GM10266 (cell line): Measurements from ENCODE around the gene RGR.

ENCODE experiments used
- DNase-seq: peaks from one replicate; pipeline ENCODE4 v3.0.0; 2012; ENCODE audit errors: extremely low spot score
- CTCF ChIP-seq: IDR thresholded peaks from 2 replicates; pipeline ENCODE4 v1.5.1; 2012; ENCODE audit warnings: mild to moderate bottlenecking, low read depth; ENCODE audit not compliant: control insufficient read depth, insufficient read depth; ENCODE audit errors: missing control alignments

The RGR gene

DNA sequence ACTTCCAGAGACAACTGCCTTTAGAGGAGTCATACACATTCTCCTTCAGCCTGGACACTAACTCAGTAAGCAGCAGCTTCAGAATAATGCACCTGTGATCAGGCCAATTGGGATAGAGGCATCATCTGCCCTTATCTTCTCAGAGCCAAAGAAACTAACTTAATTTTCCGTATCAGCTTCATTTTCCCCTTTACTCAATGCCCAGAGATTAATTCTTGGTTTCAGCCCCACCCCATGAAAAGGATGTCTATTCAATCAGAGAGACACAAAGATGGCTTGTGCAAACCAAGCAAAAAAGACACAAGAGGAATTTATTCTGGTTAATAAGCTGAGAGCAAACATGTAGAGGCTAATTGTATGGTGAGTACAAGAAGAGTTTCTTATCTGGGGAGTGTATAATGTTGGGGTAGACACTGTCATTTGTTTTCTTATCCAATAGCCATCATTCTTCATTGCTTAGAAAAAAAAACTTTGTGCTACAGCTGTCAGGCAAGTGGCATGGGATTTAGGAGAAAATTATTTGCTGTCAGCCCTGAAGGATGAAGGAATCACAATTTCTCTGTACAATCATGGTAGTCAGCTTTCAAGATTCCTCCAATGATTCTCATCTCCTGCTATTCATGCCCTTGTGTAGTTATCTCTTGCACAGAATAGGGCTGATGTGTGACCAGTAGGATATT, 44.8 kb downstream of the RGR start:
- TF ChIP-seq CTCF = no peak
- no peak for DNase-seq

- TF ChIP-seq CTCF = no peak
- DNase-seq = no peak
These were observed 45.4 kb downstream of the RGR start for GRCh38 chr10:84290235-84290634.

GRCh38 chr10:84291384-84291783, 46.5 kb downstream of the RGR start:
- TF ChIP-seq CTCF = no peak
- no peak for DNase-seq

DNA sequence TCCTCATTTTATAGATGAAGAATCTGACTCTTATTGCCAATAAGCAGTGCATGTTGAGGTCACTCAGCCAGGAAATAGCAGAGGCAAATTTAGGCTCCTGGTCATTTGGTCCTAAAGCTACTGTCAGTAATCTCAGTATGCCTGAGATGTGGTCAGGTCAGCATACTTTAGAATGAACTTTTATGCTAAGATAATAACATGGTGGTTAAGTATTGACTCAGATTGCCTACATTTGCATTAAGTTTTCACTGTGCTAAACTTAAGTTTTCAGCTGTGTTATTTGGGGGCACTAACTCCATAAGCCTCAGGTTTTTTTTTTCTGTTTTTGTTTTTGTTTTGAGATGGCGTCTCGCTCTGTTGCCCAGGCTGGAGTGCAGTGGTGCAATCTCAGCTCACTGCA, 47.6 kb downstream of the RGR start:
- TF ChIP-seq CTCF = no peak
- DNase-seq = no peak

DNA sequence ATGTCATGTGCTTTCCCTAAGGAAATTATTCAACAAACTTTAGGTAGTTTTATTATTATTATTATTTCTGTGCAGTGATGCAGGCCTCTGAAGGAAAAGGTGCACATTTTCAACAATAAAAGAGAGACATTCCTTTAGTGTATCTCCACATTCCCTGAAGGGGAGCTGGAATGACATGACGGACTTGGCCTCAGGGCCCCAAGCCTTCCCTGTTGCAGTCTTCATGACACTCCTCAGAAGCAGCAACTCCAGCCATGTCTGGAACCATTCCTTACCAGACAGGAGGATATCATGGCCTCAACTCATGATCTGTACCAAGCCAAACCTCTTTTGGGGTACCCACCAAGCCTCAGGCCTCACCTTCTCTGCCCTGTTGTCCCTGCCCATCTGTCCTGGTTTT, 48.3 kb downstream of the RGR start:
- no peak for DNase-seq
- TF ChIP-seq CTCF = no peak

GRCh38 chr10:84293574-84294016, 48.7 kb downstream of the RGR start:
- DNase-seq = no peak
- no peak for TF ChIP-seq CTCF

- no peak for TF ChIP-seq CTCF
These were observed 50.1 kb downstream of the RGR start for GRCh38 chr10:84294766-84295447.

More at GRCh38 chr10:84294766-84295447, 50.1 kb downstream of the RGR start:
- DNase-seq = peak; percentile 26
